ENCODE measurements around the gene NUBPL. TPM values are rescaled to one million over a fixed set of nuclear protein-coding genes. Genes with fewer than 3 reads are reported as not detected.

The NUBPL gene
- total RNA-seq, 1 donor from 2014 or later = 6.3 TPM

- TF ChIP-seq, protein P1, sequence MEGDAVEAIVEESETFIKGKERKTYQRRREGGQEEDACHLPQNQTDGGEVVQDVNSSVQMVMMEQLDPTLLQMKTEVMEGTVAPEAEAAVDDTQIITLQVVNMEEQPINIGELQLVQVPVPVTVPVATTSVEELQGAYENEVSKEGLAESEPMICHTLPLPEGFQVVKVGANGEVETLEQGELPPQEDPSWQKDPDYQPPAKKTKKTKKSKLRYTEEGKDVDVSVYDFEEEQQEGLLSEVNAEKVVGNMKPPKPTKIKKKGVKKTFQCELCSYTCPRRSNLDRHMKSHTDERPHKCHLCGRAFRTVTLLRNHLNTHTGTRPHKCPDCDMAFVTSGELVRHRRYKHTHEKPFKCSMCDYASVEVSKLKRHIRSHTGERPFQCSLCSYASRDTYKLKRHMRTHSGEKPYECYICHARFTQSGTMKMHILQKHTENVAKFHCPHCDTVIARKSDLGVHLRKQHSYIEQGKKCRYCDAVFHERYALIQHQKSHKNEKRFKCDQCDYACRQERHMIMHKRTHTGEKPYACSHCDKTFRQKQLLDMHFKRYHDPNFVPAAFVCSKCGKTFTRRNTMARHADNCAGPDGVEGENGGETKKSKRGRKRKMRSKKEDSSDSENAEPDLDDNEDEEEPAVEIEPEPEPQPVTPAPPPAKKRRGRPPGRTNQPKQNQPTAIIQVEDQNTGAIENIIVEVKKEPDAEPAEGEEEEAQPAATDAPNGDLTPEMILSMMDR (conservative IDR thresholded peaks at IDR 0.05; ENCODE audit: low read depth, low read length) = no peak
- no peak for DNase-seq (ENCODE audit: low read depth)
- no peak overlapping the region for H3K4me3 ChIP-seq (ENCODE audit: low read depth, low read length)
Observed at GRCh38 chr14:31590206-31590605, 29.0 kb downstream of the NUBPL start.

- H3K4me3 ChIP-seq (ENCODE audit: low read depth, low read length) = no peak overlapping the region
- TF ChIP-seq, protein P1 (conservative IDR thresholded peaks at IDR 0.05; ENCODE audit: low read depth, low read length) = no peak
- no peak for DNase-seq (ENCODE audit: low read depth)
Observed at GRCh38 chr14:31592122-31592521, 30.9 kb downstream of the NUBPL start.

DNA sequence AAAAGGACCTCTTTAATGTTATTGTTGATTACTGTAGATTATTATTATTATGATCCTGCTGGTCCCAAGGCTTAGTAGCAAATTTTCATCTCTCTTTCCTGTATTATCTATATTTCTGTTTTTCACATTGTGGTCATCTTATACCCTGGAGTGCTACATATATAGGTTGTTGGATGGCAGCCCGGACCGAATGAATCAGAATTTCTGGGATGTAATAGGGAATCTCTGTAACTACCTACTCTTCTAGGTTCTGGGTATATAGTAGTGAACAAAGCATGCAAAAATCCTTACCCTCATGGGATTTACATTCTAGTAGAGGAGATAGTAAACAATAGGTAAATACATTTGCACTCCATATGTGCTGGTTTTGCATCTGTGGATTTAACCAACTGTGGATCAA, 31.4 kb downstream of the NUBPL start:
- H3K4me3 ChIP-seq (ENCODE audit: low read depth, low read length) = no peak overlapping the region
- DNase-seq (ENCODE audit: low read depth) = no peak
- TF ChIP-seq, protein P1 (conservative IDR thresholded peaks at IDR 0.05; ENCODE audit: low read depth, low read length) = no peak

- DNase-seq (ENCODE audit: low read depth) = no peak
- TF ChIP-seq, protein P1 (conservative IDR thresholded peaks at IDR 0.05; ENCODE audit: low read depth, low read length) = no peak
- H3K4me3 ChIP-seq (ENCODE audit: low read depth, low read length) = no peak overlapping the region
Observed at GRCh38 chr14:31596342-31597095, 35.3 kb downstream of the NUBPL start.

DNA sequence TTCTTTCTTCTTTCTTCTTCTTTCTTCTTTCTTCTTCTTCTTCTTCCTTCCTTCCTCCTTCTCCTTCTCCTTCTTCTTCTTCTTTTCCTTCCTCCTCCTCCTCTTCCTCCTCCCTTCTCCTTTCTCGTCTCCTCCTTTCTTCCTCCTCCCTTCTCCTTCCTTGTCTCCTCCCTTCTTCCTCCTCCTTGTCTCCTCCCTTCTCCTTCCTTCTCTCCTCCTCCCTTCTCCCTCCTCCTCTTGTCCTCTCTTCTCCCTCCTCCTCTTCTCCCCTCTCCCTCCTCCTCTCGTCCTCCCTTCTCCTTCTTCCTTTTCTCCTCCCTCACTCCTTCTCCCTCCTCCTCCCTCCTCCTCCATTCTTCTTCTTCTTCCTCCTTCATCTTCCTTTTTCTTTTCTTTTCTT, 44.5 kb downstream of the NUBPL start:
- DNase-seq (ENCODE audit: low read depth) = no peak
- no peak overlapping the region for H3K4me3 ChIP-seq (ENCODE audit: low read depth, low read length)
- TF ChIP-seq, protein P1 (conservative IDR thresholded peaks at IDR 0.05; ENCODE audit: low read depth, low read length) = no peak

DNA sequence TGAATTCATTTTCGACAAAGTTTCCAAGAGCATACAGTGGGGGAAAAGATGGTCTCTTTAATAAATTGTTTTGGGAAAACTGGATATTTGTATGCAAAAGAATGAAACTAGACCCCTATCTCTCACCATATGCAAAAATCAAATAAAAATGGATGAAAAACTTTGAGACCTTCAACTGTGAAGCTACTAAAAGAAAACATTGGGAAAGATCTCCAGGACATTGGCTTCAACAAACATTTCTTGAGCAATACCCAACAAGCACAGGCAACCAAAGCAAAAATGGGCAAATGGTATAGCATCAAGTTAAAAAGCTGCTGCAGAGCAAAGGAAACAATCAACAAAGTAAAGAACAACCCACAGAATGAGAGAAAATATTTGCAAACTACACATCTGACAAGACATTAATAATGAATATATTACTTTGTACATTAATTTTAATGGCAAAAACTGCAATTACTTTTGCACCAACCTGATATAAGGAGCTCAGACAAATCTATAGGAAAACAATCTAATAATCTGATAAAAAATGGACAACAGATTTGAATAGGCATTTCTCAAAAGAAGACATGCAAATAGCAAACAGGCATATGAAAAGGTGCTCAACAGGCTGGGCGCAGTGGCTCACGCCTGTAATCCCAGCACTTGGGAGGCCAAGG, 50.7 kb downstream of the NUBPL start:
- TF ChIP-seq, protein P1 (conservative IDR thresholded peaks at IDR 0.05; ENCODE audit: low read depth, low read length) = no peak
- no peak for DNase-seq (ENCODE audit: low read depth)
- no peak overlapping the region for H3K4me3 ChIP-seq (ENCODE audit: low read depth, low read length)

All from epithelial cell of proximal tubule (primary cell).